Endothelial cell of umbilical vein (primary cell): ENCODE data around the gene PFKFB1. TPM values are rescaled to one million over a fixed set of nuclear protein-coding genes. Genes with fewer than 3 reads are reported as not detected.

ENCODE experiments used
- BruUV-seq: library from RNA; stranded (reverse); fragments of 400-500 nt; replicated peaks from 2 replicates; lab custom pipeline; 2021; lab: Mats Ljungman, UMichigan
- CTCF ChIA-PET: fragments of 300-600, 350-600 bp; sonication (Branson Sonifier 250); formaldehyde crosslinking; loops from one replicate; lab custom pipeline; 2021; ENCODE audit warnings: antibody characterized with exemption, inconsistent platforms; lab: Charles Lee
- POLR2A ChIA-PET: fragments of 300-600, 350-600 bp; sonication (Branson Sonifier 250); formaldehyde crosslinking; loops from one replicate; lab custom pipeline; 2021; ENCODE audit warnings: antibody characterized with exemption, inconsistent platforms; lab: Charles Lee
- DNase-seq: peaks from one replicate; pipeline ENCODE4 v3.0.0-alpha.2; 2011; ENCODE audit warnings: low read depth, low spot score
- FAIRE-seq: peaks from 2 replicates; lab custom pipeline; 2011; peaks lifted over from hg19 to GRCh38; lab: Jason Lieb, UNC
- H2AFZ ChIP-seq: 2 replicates; pipeline ENCODE4 v1.6.0; 2012; ENCODE audit warnings: low read depth, low read length, control low read depth, inconsistent platforms
- H3K27ac ChIP-seq: 2 replicates; pipeline ENCODE4 v1.5.1; 2011; ENCODE audit warnings: low read depth, mild to moderate bottlenecking, control low read depth, low read length, moderate library complexity; ENCODE audit not compliant: insufficient read depth
- H3K27me3 ChIP-seq, 2 experiments: 2 replicates each; pipeline versions ENCODE4 v1.6.0 to v1.6.1; 2011; ENCODE audit warnings: low read length in 2 of 2, mixed read lengths in 1 of 2; ENCODE audit not compliant: control insufficient read depth in 2 of 2, insufficient read depth in 2 of 2
- H3K36me3 ChIP-seq, 2 experiments: 2 replicates in 1 of 2; 3 replicates in 1 of 2; pipeline ENCODE4 v1.5.1; 2011; ENCODE audit warnings: low read length in 2 of 2, mild to moderate bottlenecking in 1 of 2, moderate library complexity in 1 of 2; ENCODE audit not compliant: control insufficient read depth in 2 of 2, insufficient read depth in 2 of 2; ENCODE audit errors: extremely low read depth in 1 of 2
- H3K4me1 ChIP-seq: 3 replicates; pipeline ENCODE4 v1.5.1; 2011; ENCODE audit warnings: mild to moderate bottlenecking, low read length; ENCODE audit not compliant: control insufficient read depth, insufficient read depth; ENCODE audit errors: extremely low read depth
- H3K4me2 ChIP-seq: 2 replicates; pipeline ENCODE4 v1.6.1; 2011; ENCODE audit warnings: low read length, control low read depth, mixed read lengths; ENCODE audit not compliant: insufficient read depth
- H3K4me3 ChIP-seq, 3 experiments: fragments of 200-600 bp in 1 of 3; sonication (generic), shearing (Covaris generic) in 1 of 3; replicated peaks in 1 of 3; 2 replicates each; pipeline ENCODE4 v1.5.1; 2011 to 2016; ENCODE audit warnings: control low read depth in 3 of 3, low read length in 3 of 3, mild to moderate bottlenecking in 2 of 3, inconsistent platforms in 1 of 3, low read depth in 1 of 3, moderate library complexity in 1 of 3; ENCODE audit not compliant: insufficient read depth in 1 of 3
- H3K79me2 ChIP-seq: 2 replicates; pipeline ENCODE4 v1.6.0; 2012; ENCODE audit warnings: low read length, inconsistent platforms; ENCODE audit not compliant: control insufficient read depth, insufficient read depth
- H3K9ac ChIP-seq: replicated peaks from 2 replicates; pipeline ENCODE3; 2011; ENCODE audit warnings: low read length, control low read depth; ENCODE audit not compliant: insufficient read depth; ENCODE audit errors: extremely low read depth
- H3K9me1 ChIP-seq: replicated peaks from 3 replicates; pipeline ENCODE4 v1.6.0; 2011; ENCODE audit warnings: mild to moderate bottlenecking, low read length; ENCODE audit not compliant: control insufficient read depth, insufficient read depth; ENCODE audit errors: extremely low read depth
- H3K9me3 ChIP-seq: replicated peaks from 2 replicates; pipeline ENCODE4 v1.5.1; 2012; ENCODE audit warnings: low read length, inconsistent platforms; ENCODE audit not compliant: control insufficient read depth, insufficient read depth
- H4K20me1 ChIP-seq: replicated peaks from 2 replicates; pipeline ENCODE3; 2011; ENCODE audit warnings: mild to moderate bottlenecking, low read length; ENCODE audit not compliant: control insufficient read depth, insufficient read depth; ENCODE audit errors: extremely low read depth
- EZH2 ChIP-seq: IDR thresholded peaks from 2 replicates; pipeline ENCODE4 v1.6.1; 2012; ENCODE audit warnings: borderline replicate concordance, low read depth, mild to moderate bottlenecking, moderate library complexity, low read length, inconsistent platforms; ENCODE audit not compliant: severe bottlenecking
- FOS ChIP-seq: IDR thresholded peaks from 2 replicates; pipeline ENCODE4 v1.6.1; 2011; ENCODE audit warnings: mild to moderate bottlenecking, low read length, moderate library complexity, borderline replicate concordance; ENCODE audit not compliant: insufficient read depth
- GATA2 ChIP-seq: IDR thresholded peaks from 2 replicates; pipeline ENCODE4 v1.7.0; 2011; ENCODE audit warnings: low read depth, mild to moderate bottlenecking, moderate library complexity, mixed read lengths, low read length; ENCODE audit not compliant: insufficient read length, insufficient read depth
- JUN ChIP-seq: IDR thresholded peaks from 2 replicates; pipeline ENCODE4 v1.6.1; 2011; ENCODE audit warnings: borderline replicate concordance, low read depth; ENCODE audit not compliant: insufficient read length, insufficient read depth
- MYC ChIP-seq: IDR thresholded peaks from one replicate; pipeline ENCODE4 v1.6.1; 2011; ENCODE audit warnings: mild to moderate bottlenecking, low read depth, low read length
- POLR2A ChIP-seq: IDR thresholded peaks from 2 replicates; pipeline ENCODE4 v1.6.1; 2012; ENCODE audit warnings: low read depth, mild to moderate bottlenecking, control low read depth, low read length
- POLR2AphosphoS5 ChIP-seq: IDR thresholded peaks from 2 replicates; pipeline ENCODE4 v1.6.1; 2012; ENCODE audit warnings: low read depth, mild to moderate bottlenecking, control low read depth, low read length, moderate library complexity; ENCODE audit not compliant: insufficient read depth
- dilution Hi-C: fragments of 300-500 bp; cut with MboI; formaldehyde crosslinking; loops from one replicate; pipeline ENCODE4 v1.15.0; 2019; ENCODE audit warnings: low sequenced_read_pairs; ENCODE audit not compliant: extremely low pct_ligation_motif_present
- intact Hi-C: fragments of 100-400 bp; cut with micrococcal nuclease; formaldehyde crosslinking; loops from one replicate; pipeline ENCODE4 v1.10.0; 2022
- polyA plus RNA-seq, 4 experiments: library from polyadenylated mRNA; depleted of rRNA in 3 of 4; stranded (reverse) in 3 of 4; unstranded in 1 of 4; fragments of >200 nt; gene quantifications; 2 replicates each; pipeline versions ENCODE4 v1.2.1 to v1.2.3, GENCODE V29; 2011 to 2012; ENCODE audit warnings: missing spikeins in 1 of 4
- total RNA-seq: library from RNA; stranded (reverse); gene quantifications from 2 replicates; pipeline ENCODE4 v1.2.3, GENCODE V29; 2021
- TF ChIP-seq, protein P1 (sequence below), 2 donors: IDR thresholded peaks; 1 replicate in 1 of 2; 2 replicates in 1 of 2; pipeline ENCODE4 v1.5.1; 2011; ENCODE audit warnings: low read length in 2 of 2, mild to moderate bottlenecking in 2 of 2, moderate library complexity in 2 of 2, control low read depth in 1 of 2, inconsistent platforms in 1 of 2, low read depth in 1 of 2; ENCODE audit not compliant: insufficient read depth in 1 of 2; ENCODE audit errors: extremely low read depth in 1 of 2
- TF ChIP-seq, protein P2 (sequence below): IDR thresholded peaks from 2 replicates; pipeline ENCODE4 v1.6.1; 2011; ENCODE audit not compliant: insufficient read depth, insufficient read length

The PFKFB1 gene
- total and polyA plus RNA-seq, 2 donors (not counting 3 experiments of a cell fraction or from before 2014, with no cell fraction given) = 0.18 to 0.20 TPM

DNA sequence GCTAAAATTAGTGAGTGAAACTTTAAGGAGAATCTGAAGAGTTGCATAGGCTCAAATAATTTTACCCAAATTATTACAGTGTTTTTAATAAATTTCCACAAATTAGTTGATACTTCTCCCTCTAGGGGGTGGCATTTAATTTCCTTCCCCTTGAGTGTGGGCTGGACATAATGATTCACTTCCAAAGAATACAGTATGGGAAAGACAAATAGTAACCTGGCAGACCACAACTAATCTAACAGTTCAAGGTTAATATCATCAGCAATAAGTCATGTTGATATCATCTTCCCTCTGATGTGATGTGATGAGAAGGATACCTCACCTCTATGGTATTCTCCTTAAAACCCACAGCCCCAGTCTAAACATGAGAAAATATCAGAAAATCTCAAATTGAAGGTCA lies 15.5 kb downstream of the PFKFB1 start:
- BruUV-seq = no TSS peak
- ChIA-PET CTCF (no interaction called here), POLR2A (no interaction called here)
- intact Hi-C loops (no loop called here), dilution Hi-C loops (no loop called here)
- FAIRE-seq = no peak
- Histone ChIP-seq H3K27ac (no peak overlapping the region), H3K4me3 (no peak overlapping the region), H3K9me3 (no peaks in the 10 kb centered on the region), H3K4me2 (no peak overlapping the region), H3K27me3 (no peaks in the 10 kb centered on the region), H3K36me3 (no peaks in the 10 kb centered on the region), H3K4me1 (no peaks in the 10 kb centered on the region), H4K20me1 (no peaks in the 10 kb centered on the region), H2AFZ (no peak overlapping the region), H3K79me2 (no peaks in the 10 kb centered on the region), H3K9me1 (no peaks in the 10 kb centered on the region), H3K9ac (no peak overlapping the region)
- DNase-seq = peak; percentile 1
- TF ChIP-seq EZH2 (no peak), GATA2 (no peak), POLR2A (no peak), MYC (no peak), FOS (no peak), POLR2AphosphoS5 (no peak), JUN (no peak)
- TF ChIP-seq, protein P1, sequence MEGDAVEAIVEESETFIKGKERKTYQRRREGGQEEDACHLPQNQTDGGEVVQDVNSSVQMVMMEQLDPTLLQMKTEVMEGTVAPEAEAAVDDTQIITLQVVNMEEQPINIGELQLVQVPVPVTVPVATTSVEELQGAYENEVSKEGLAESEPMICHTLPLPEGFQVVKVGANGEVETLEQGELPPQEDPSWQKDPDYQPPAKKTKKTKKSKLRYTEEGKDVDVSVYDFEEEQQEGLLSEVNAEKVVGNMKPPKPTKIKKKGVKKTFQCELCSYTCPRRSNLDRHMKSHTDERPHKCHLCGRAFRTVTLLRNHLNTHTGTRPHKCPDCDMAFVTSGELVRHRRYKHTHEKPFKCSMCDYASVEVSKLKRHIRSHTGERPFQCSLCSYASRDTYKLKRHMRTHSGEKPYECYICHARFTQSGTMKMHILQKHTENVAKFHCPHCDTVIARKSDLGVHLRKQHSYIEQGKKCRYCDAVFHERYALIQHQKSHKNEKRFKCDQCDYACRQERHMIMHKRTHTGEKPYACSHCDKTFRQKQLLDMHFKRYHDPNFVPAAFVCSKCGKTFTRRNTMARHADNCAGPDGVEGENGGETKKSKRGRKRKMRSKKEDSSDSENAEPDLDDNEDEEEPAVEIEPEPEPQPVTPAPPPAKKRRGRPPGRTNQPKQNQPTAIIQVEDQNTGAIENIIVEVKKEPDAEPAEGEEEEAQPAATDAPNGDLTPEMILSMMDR (IDR thresholded peaks at IDR 0.05; ENCODE audit: extremely low read depth in 1 of 2, insufficient read depth in 1 of 2, low read depth in 1 of 2, low read length in 2 of 2) = no peak
- TF ChIP-seq, protein P2, sequence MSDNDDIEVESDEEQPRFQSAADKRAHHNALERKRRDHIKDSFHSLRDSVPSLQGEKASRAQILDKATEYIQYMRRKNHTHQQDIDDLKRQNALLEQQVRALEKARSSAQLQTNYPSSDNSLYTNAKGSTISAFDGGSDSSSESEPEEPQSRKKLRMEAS = no peak
